Measurements from ENCODE around the gene GPR42. TPM values are rescaled to one million over a fixed set of nuclear protein-coding genes. Genes with fewer than 3 reads are reported as not detected.

Gene GPR42
- total and polyA plus RNA-seq, 3 experiments from 2014 or later, result not detected

DNA sequence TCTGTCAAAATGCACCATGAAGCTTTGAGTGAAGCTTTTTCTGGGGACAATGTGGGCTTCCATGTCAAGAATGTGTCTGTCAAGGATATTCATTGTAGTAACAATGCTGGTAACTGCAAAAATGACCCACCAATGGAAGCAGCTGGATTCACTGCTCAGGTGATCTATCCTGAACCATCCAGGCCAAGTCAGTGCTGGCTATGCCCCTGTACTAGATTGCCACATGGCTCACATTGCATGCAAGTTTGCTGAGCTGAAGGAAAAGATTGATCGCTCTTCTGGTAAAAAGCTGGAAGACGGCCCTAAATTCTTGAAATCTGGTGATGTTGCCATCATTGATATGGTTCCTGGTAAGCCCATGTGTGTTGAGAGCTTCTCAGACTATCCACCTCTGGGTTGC lies 12.7 kb downstream of the GPR42 start:
- H3K27ac Mint-ChIP-seq, result no peak overlapping the region
- no peaks in the 10 kb centered on the region for H3K4me1 Mint-ChIP-seq
- peaks cover 8 to 25% of the 10 kb centered on the region in 2 donors for H3K27me3 Mint-ChIP-seq
- Histone ChIP-seq H3K36me3 (ENCODE audit: insufficient read depth, low read length) (no peaks in the 10 kb centered on the region), H3K4me1 (ENCODE audit: insufficient read depth, low read length) (no peaks in the 10 kb centered on the region), H3K9me3 (ENCODE audit: low read length) (no peaks in the 10 kb centered on the region), H3K27ac (ENCODE audit: low read depth, low read length) (no peak overlapping the region), H3K27me3 (ENCODE audit: insufficient read depth, low read length, poor library complexity, severe bottlenecking) (no peaks in the 10 kb centered on the region), H3K4me3 (ENCODE audit: low read length) (no peak overlapping the region)
- CTCF ChIA-PET, result interaction anchor here (0.8 kb wide), 1 partner anchor 85 kb away, joined by 3 read pairs; no protein-coding TSS in a partner anchor
- no peak for DNase-seq
- POLR2A ChIA-PET, result no interaction called here
- H3K36me3 Mint-ChIP-seq, result peaks cover 0 to 5% (median 0%) of the 10 kb centered on the region in 3 donors
- no peak overlapping the region for H3K4me3 Mint-ChIP-seq
- peaks cover 6 to 13% (median 10%) of the 10 kb centered on the region in 5 donors for H3K9me3 Mint-ChIP-seq

- CTCF ChIA-PET, result no interaction called here
- no peaks in the 10 kb centered on the region for H3K27me3 ChIP-seq (ENCODE audit: insufficient read depth, low read length, poor library complexity, severe bottlenecking)
- Mint-ChIP-seq H3K9me3 (peaks cover 6 to 13% (median 10%) of the 10 kb centered on the region in 5 donors), H3K36me3 (peaks cover 0 to 5% (median 0%) of the 10 kb centered on the region in 3 donors), H3K4me1 (no peaks in the 10 kb centered on the region), H3K4me3 (no peak overlapping the region), H3K27me3 (peaks cover 6 to 11% of the 10 kb centered on the region in 2 donors), H3K27ac (no peak overlapping the region)
- POLR2A ChIA-PET, result no interaction called here
- H3K27ac ChIP-seq (ENCODE audit: low read depth, low read length), result peak overlapping the region; percentile 66
- no peak overlapping the region for H3K4me3 ChIP-seq (ENCODE audit: low read length)
- no peaks in the 10 kb centered on the region for H3K4me1 ChIP-seq (ENCODE audit: insufficient read depth, low read length)
- no peak for DNase-seq
- H3K36me3 ChIP-seq (ENCODE audit: insufficient read depth, low read length), result no peaks in the 10 kb centered on the region
- no peaks in the 10 kb centered on the region for H3K9me3 ChIP-seq (ENCODE audit: low read length)
Observed at GRCh38 chr19:35388277-35389054, 17.6 kb downstream of the GPR42 start.

DNA sequence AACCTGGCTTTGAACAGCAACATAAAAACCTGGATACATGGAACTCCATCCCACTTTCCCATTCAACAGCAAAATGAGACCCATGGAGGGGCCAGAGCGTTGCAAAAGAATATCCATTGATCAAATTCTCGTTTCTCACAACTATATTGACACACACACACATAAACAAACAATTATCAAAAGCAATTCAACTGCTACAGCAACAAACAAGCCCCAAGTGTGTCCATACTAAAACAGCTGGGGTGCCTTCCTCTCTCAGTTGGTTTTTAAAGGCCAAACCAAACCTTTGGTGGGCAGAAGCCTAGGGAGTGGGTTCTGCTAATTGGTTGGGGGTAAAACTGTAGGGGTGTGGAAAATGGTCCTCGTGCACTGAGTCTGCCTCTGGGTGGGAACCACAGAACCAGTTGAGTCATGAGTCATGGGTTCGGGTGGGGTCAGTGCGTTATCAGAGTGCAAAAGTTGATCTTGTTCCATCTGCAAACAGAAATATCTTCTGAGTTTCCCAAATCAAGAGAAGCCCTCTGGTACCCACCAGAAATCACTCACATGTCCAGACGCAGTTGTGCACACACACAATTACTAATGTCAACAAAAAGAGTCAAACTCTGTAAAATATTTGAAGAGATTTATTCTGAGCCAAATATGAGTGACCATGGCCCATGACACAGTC lies 18.5 kb downstream of the GPR42 start:
- no peaks in the 10 kb centered on the region for H3K36me3 ChIP-seq (ENCODE audit: insufficient read depth, low read length)
- Mint-ChIP-seq H3K4me3 (no peak overlapping the region), H3K36me3 (peaks cover 0 to 5% (median 0%) of the 10 kb centered on the region in 3 donors), H3K4me1 (no peaks in the 10 kb centered on the region), H3K9me3 (peaks cover 6 to 13% (median 10%) of the 10 kb centered on the region in 5 donors), H3K27ac (no peak overlapping the region), H3K27me3 (peaks cover 3 to 6% of the 10 kb centered on the region in 2 donors)
- ChIA-PET CTCF (no interaction called here), POLR2A (no interaction called here)
- H3K27ac ChIP-seq (ENCODE audit: low read depth, low read length), result peak overlapping the region; percentile 66
- H3K4me3 ChIP-seq (ENCODE audit: low read length), result no peak overlapping the region
- H3K9me3 ChIP-seq (ENCODE audit: low read length), result no peaks in the 10 kb centered on the region
- DNase-seq, result no peak
- no peaks in the 10 kb centered on the region for H3K27me3 ChIP-seq (ENCODE audit: insufficient read depth, low read length, poor library complexity, severe bottlenecking)
- no peaks in the 10 kb centered on the region for H3K4me1 ChIP-seq (ENCODE audit: insufficient read depth, low read length)

GRCh38 chr19:35392742-35393715 lies 22.2 kb downstream of the GPR42 start:
- CTCF ChIA-PET, result no interaction called here
- no peaks in the 10 kb centered on the region for H3K4me1 ChIP-seq (ENCODE audit: insufficient read depth, low read length)
- Mint-ChIP-seq H3K36me3 (no peaks in the 10 kb centered on the region), H3K9me3 (no peaks in the 10 kb centered on the region), H3K4me3 (no peak overlapping the region), H3K27ac (no peak overlapping the region), H3K27me3 (peaks cover 3 to 4% of the 10 kb centered on the region in 2 donors), H3K4me1 (no peaks in the 10 kb centered on the region)
- H3K36me3 ChIP-seq (ENCODE audit: insufficient read depth, low read length), result no peaks in the 10 kb centered on the region
- H3K27me3 ChIP-seq (ENCODE audit: insufficient read depth, low read length, poor library complexity, severe bottlenecking), result no peaks in the 10 kb centered on the region
- no peak overlapping the region for H3K27ac ChIP-seq (ENCODE audit: low read depth, low read length)
- H3K4me3 ChIP-seq (ENCODE audit: low read length), result no peak overlapping the region
- DNase-seq, result no peak
- POLR2A ChIA-PET, result no interaction called here
- no peaks in the 10 kb centered on the region for H3K9me3 ChIP-seq (ENCODE audit: low read length)

DNA sequence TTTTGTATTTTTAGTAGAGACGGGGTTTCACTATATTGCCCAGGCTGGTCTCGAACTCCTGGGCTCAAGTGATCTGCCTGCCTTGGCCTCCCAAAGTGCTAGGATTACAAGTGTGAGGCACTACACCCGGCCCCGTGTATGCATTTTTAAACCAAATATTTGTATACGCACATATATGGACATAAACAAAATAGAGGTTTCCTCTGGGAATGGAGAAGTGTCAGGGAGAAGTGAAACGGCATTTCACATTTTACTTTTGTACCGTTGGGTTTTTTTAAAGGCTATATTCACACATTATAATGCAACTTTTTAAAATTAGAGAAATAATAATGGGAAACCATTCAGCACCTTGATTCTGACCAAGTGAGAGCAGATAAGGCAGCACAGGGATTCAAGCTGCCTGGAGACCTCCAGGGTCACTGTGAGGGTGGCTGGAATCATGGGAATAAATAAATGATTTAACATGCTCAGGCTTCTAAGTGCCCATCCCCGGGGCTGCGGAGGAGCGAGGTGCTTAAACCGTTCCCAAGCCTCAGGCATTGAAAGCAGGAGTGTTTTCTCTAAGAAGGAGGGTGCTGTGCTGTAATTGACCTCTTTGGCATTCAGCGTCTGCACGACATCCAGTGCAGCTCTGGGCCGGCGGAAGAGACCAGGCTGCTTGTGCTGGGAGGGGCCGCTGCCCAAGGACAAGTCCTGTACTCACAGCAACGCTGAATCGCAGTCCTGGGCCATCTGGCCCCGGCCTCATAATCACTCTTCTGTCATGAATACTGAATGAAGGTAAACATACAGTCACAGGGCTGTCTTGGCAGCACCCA lies 24.7 kb downstream of the GPR42 start:
- Mint-ChIP-seq H3K27ac (no peak overlapping the region), H3K27me3 (peaks cover 3 to 6% of the 10 kb centered on the region in 2 donors), H3K4me1 (no peaks in the 10 kb centered on the region), H3K4me3 (no peak overlapping the region), H3K36me3 (no peaks in the 10 kb centered on the region), H3K9me3 (no peaks in the 10 kb centered on the region)
- ChIA-PET POLR2A (interaction anchor here (0.6 kb wide), 1 partner anchor 42 kb away, joined by 3 read pairs; no protein-coding TSS in a partner anchor), CTCF (no interaction called here)
- Histone ChIP-seq H3K4me1 (ENCODE audit: insufficient read depth, low read length) (no peaks in the 10 kb centered on the region), H3K36me3 (ENCODE audit: insufficient read depth, low read length) (no peaks in the 10 kb centered on the region), H3K27ac (ENCODE audit: low read depth, low read length) (no peak overlapping the region), H3K4me3 (ENCODE audit: low read length) (no peak overlapping the region), H3K9me3 (ENCODE audit: low read length) (no peaks in the 10 kb centered on the region), H3K27me3 (ENCODE audit: insufficient read depth, low read length, poor library complexity, severe bottlenecking) (no peaks in the 10 kb centered on the region)
- DNase-seq, result no peak

- Histone ChIP-seq H3K27me3 (ENCODE audit: insufficient read depth, low read length, poor library complexity, severe bottlenecking) (no peaks in the 10 kb centered on the region), H3K4me1 (ENCODE audit: insufficient read depth, low read length) (no peaks in the 10 kb centered on the region), H3K4me3 (ENCODE audit: low read length) (no peak overlapping the region), H3K36me3 (ENCODE audit: insufficient read depth, low read length) (no peaks in the 10 kb centered on the region), H3K9me3 (ENCODE audit: low read length) (no peaks in the 10 kb centered on the region), H3K27ac (ENCODE audit: low read depth, low read length) (no peak overlapping the region)
- DNase-seq, result no peak
- Mint-ChIP-seq H3K4me1 (no peaks in the 10 kb centered on the region), H3K27ac (no peak overlapping the region), H3K36me3 (no peaks in the 10 kb centered on the region), H3K27me3 (peaks cover 3 to 6% of the 10 kb centered on the region in 2 donors), H3K4me3 (no peak overlapping the region), H3K9me3 (no peaks in the 10 kb centered on the region)
- CTCF ChIA-PET, result no interaction called here
- POLR2A ChIA-PET, result no interaction called here
Observed at GRCh38 chr19:35396240-35396885, 25.5 kb downstream of the GPR42 start.

DNA sequence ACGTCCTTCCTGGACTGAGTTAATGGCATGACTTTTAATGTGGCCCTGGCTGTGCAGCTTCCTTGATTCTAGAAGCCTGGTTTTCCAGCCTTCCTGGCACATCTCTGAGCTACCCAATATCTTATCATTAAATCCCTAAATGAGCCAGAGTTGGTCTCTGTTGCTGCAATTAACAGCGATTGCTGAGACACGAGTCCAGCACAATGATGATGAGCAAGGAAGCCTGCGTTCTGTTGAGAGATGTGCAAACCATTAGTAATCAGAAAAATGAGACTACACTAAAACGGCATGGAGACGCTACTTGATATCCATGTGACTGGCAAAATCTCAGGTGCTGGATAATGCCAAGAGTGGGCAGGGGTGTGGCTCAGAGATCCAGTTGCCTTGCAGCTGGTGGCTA lies 26.2 kb downstream of the GPR42 start:
- no peak overlapping the region for H3K27ac Mint-ChIP-seq
- Histone ChIP-seq H3K27ac (ENCODE audit: low read depth, low read length) (no peak overlapping the region), H3K36me3 (ENCODE audit: insufficient read depth, low read length) (no peaks in the 10 kb centered on the region), H3K9me3 (ENCODE audit: low read length) (no peaks in the 10 kb centered on the region), H3K27me3 (ENCODE audit: insufficient read depth, low read length, poor library complexity, severe bottlenecking) (no peaks in the 10 kb centered on the region), H3K4me1 (ENCODE audit: insufficient read depth, low read length) (no peaks in the 10 kb centered on the region), H3K4me3 (ENCODE audit: low read length) (no peak overlapping the region)
- no peak for DNase-seq
- no peaks in the 10 kb centered on the region for H3K4me1 Mint-ChIP-seq
- H3K9me3 Mint-ChIP-seq, result no peaks in the 10 kb centered on the region
- ChIA-PET CTCF (no interaction called here), POLR2A (no interaction called here)
- peaks cover 3 to 6% of the 10 kb centered on the region in 2 donors for H3K27me3 Mint-ChIP-seq
- H3K4me3 Mint-ChIP-seq, result no peak overlapping the region
- H3K36me3 Mint-ChIP-seq, result no peaks in the 10 kb centered on the region
